GM18498 (cell line): ENCODE data around the gene CELF4.

Experiments used
- ATAC-seq: cut with Tn5 transposase; IDR thresholded peaks from one replicate; pipeline ENCODE4 v1.9.1; 2021; ENCODE audit warnings: mild to moderate bottlenecking, moderate library complexity; ENCODE audit not compliant: unreplicated experiment

Gene CELF4

DNA sequence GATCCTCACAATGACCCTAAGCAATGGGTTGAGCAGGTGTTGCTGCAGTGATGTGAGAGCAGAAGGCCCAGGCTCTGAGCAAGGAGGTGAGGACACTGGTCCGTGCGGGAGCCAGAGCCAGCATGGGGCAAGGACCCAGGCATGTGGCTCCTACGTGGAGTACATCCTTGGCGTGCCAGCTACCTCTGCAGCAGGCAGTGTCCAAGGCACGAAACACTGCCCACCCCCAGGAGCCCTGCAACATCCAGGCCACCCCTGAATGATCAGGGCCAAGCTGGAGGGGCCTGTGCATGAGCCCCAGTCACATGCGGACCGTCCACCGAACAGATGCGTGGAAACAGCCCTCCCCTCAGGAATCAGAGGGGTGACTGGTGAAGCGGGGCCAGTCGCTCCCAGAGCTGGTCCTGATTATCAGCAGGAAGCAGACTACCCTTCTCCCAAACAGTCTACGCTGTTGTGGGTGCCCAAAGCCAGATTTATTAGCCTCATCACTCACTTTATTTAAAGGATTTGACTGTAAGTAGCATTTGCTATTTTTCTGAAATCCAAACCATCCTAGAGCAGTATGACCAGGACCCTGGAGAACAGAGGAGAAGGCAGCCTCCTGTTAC, 16.8 kb downstream of the CELF4 start:
- ATAC-seq: no peak

DNA sequence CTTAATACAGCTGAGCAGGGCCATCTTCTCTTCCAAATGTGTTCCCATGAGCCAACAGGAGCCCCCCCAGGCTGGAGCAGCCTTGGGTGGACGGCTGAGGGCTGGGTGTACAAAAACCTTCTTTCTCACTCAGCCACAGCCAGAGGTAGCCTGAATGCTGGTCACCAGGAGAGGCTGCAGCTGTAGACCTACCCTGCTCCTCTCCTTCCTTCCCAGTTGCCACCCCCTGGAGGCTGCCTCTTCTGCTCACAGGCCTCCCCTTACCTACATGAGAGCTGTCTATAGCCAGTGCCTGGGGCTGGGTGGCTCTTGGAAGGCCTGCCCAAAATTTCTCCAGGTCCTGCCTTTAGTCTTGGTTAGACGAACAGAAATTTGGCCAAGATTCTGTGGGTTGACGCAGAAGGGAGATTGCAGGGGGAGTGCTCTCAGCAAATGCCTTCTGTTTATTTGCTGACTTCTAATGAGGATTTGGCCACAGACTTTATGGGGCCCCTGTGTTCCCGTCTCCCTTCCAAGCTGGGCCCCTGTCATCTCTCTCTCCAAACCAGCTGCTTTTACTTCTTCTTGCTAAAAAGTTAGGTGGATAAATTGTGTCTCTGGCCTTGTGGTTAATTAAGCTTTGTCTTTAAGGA, 18.3 kb downstream of the CELF4 start:
- ATAC-seq: no peak

DNA sequence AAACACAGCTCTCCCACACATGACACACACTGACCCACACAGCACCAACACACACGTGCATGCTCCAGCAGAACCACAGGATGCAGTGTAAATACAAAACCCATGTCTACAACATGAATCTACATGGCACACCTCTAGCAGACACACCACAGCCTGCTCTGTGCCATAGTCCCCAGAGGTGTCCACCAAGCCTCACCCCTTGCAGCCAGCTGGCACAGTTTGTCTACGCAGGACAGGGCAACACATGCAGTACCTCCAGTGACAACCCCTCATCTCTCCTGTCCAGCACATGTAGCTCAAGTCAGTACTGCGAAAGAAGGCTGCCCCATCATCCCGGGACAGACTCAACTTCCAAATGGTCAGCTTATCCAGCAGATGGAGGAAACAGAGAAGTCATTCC, 18.9 kb downstream of the CELF4 start:
- no peak for ATAC-seq

DNA sequence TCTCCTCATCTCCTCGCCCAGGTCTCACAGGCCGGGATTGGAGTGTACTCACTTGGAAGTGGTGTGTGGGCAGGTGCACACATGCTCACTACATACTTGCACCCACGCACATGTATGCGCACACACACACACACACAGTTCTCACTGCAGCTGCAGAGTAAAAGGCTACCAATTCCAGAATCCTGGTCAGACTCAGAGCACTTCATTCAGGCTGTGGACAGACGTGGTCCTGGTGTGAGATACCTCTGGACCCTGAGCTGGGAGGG, 19.4 kb downstream of the CELF4 start:
- no peak for ATAC-seq

DNA sequence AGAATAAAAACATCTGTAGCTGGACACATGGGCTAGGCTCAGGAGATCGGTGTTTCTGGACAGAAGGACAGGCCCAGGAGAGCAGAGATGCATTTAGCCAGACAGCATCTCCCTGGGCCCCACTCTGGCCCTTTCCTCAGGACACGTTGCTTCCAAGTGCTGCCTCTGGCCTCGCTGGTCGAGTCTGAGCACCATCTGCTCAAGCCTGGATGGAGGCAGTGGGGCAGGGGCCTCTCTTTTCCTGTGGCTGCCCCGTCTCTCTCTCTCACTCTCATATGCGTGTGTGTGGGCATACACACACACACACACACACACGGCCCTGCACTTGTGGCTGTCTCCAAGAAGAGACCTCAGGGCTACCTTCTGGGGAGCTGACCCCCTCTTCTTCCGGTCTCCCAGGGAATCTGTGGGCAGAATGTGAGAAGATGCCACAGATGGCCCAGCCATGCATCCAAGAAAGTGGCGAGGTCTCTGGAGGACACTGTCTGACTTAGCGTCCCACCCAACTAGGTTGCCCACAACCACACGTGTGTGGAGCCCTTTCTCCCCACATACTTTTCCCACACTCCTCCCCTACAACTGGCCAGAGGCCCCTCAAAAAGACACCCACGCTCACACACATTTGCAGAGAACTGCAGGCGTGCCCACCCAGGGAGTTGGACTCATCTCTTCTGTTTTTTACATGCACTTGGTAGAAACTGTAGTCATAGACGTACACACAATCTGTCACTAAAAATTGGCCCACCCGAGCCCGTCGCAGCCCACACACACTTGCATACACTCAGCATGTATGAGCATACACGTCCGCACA, 19.9 kb downstream of the CELF4 start:
- ATAC-seq: no peak

DNA sequence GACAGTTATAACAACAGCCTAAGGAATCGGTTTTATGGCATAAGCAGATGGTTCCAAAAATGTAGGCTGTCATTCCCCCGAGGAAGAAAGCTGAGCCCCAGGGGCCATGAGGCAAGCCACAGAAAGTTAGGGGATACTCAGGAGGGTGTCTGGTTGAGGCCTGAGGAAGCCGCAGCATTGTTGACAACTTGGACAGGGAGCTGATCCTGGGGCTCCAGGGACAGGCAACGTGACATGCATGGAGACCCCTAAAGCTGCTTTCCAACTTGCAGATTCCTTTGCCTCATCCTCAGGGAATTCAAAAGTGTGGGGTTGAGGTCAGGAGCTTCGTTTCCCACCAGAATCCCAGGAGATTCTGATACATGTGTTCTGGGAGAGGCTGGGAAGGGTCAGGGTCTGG, 20.9 kb downstream of the CELF4 start:
- ATAC-seq: no peak

DNA sequence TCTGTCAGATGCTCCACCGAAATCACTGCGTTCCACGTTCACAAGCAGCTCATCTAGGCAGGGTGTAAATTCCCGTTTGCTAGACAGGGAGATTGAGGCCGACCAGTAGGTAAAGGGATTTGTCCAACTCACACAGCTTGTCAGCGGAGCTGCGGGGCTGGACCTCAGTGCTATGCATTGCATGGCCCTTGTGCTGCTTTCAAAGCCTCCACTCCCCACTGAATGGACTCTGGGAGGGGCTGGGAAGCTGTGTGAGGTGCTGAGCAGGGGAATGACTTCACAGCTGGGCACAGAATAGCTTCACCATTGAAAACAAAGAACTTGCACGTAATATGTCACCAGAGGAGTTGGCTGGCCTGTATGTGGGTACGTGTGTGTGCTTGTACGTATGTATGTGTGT, 21.4 kb downstream of the CELF4 start:
- ATAC-seq: no peak

DNA sequence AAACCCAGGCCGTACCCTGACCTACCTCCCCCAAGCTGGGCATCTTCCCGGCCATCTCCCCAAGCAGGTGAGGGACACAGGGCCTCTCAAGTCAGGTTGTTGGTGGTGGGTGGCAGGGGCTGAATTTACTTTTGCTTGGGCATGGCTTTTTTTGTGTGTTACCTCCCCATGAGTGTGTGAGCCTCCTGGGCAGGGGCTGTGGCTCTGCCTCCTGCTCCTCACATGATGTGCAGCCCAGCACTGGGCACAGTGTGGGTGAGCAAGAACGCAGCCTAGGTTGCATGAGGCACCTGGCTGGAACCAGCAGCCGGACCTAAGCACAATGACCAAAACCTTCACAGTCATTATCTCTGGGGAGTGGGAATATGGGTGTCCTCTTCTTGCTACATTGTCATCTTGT, 22.3 kb downstream of the CELF4 start:
- no peak for ATAC-seq

DNA sequence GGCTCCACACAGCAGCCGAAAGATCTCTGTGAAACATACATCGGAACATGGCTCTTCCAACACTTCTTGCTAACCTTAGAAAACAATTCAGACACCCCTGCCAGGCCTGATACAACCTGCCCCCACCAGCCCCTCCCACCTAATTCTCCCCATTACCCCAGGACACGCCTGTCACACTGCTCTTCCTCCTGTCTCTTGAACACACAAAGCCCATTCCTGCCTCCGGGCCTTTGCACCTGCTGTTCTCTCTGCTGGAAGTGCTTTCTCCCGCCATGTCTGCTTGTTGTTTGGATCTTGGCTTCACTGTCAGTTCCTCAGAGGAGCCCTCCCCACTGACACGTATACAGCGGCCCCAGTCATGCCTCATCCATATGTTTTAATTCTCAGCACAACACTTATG, 24.1 kb downstream of the CELF4 start:
- ATAC-seq: no peak

DNA sequence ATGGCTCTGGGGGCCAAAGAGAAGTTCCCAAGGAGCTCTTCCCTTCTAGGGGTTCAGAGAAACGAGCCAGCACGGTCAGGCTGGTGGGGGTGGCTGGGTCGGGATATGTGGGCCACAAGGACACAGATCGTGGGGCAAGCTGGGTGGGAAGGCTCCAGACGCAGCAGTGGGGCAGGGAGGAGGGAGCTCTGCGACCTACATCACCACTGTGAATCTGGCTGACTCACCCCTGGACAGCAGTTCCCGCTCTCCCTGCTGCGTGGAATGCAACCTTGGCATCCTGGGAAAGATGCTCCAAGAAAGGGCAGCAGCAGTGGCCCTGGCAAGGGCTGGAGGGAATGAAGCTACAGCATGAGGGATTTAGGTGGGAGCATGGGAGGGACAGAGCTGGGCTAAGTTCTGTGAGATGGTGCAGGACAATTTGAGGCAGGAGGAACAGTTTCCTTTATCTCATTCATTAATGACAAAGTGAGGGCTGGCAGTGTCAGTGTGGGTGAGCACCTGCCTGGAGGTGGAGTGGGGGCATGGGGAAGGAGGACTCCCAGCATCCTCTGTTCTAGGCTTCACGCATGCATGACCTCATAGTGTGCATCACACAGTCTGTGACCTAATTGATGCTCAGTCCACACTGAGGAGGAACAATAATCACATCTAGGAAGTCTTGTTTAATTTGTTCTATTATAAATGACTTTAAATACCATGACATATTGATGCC, 25.0 kb downstream of the CELF4 start:
- ATAC-seq: no peak

DNA sequence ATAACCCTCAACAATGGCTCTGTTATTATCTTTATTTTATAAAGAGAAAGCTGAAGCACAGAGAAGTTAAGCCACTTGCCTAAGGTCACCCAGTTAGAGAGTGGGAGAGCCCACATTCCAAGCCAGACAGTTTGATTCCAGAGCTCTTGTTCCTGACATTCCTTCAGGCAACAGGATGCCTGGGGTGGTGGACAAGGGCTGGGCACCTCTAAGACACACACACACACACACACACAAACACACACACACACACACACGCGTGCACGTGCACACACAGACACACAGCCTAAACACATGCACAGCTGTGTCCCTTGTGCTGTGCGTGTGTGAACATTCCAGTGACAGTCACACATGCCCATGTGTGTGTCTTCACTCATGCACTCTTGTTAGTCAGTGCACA, 26.4 kb downstream of the CELF4 start:
- ATAC-seq: no peak

DNA sequence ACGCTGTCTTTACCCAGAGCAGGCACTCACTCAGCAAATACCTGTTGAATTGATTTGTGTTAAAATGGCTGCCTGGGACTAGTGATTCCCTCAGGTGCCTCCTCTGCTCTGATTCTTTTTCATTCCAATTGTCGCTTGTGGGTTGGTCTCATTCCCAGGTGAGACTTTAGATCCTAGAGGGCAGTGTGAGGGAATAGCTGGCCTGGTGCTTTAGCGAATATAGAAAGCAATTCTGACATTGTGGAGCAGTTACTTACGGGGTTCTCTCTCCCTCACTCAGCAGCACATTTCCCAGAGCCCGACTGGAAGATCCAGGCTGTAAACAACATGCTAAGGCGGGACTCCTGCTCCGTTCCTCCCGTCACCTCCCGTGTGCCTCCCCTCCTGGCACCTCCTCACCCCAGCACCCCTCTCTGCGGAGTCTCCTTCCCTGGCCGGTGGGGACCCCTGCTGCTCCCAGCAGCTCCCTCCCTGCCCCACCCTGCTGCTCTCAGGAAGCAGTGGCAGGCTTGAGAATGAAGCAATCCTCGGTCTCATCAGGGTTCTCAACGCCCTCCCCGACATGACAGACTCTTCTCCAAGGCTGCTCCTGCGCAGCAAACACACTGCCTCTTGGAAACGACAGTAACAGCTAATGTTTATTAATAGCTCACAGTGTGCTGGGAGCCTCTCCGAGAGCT, 26.9 kb downstream of the CELF4 start:
- no peak for ATAC-seq

DNA sequence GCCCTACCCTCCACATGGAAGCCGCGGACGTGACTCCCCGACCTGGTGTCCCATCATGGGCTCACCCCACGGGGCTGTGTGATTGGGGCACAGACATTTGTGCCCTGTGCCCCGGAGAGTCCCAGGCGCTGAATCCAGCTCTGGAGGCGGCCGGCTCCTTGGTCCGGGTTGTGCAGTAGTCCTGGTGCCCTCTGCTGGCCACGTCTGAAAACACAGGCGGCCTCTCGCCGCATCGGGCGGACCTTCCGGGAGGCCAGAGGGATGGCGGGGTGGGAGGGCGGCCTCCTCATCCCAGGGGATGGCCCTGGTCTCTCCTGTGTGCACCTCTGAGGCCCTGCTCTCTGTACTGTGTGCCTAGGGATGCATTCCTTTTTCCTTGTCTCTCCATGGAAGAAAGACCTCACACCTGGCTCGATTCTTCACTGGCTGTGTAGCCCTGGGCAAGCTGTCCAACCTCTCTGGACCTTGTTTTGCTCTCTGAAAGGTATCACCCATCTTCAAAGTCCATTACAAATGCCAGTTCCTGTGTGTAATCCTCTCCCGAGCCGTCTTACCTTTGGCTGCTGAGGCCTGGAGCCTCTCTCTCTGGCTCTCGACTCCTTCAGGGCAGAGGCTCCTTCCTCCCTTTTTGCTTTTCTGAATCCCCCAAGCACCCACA, 27.6 kb downstream of the CELF4 start:
- ATAC-seq: peak; percentile 91

DNA sequence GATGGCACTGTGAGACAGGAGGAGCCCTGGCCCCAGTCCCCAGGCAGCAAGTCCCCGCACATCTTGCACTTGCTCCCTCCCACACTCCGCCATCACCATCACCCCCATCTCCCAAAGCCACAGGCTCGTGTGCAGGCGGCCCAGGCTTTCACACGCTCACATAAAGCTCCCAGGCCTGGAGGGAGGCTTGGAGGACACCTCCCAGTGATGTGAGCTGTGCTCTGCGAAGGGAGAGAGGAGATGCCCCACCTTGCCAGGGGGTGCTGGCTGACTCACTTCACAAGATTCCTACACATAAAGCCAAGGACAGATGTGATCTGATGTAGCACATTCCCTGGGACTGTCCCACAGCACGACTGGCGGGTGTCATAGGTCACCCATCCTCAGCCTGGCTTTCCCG, 28.9 kb downstream of the CELF4 start:
- no peak for ATAC-seq

DNA sequence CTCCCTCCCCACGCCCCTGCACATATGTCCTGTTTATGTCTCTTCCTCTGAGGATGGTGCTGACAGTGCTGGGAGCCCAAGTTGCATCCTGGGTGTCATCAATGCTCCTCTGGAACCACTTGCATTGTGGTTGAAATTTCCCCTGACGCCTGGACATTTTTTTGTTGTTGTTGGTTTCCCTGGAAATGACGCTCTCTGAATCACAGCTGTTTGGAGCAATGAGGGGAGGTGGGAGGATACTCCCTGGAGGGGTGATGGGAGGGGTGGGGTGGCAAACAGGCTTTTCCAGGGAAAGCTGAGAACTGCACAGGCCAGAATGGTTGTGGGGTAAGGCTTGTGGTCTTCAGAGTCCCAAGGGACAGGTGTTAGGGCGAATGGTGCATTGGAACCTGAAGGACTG, 29.6 kb downstream of the CELF4 start:
- ATAC-seq: no peak

DNA sequence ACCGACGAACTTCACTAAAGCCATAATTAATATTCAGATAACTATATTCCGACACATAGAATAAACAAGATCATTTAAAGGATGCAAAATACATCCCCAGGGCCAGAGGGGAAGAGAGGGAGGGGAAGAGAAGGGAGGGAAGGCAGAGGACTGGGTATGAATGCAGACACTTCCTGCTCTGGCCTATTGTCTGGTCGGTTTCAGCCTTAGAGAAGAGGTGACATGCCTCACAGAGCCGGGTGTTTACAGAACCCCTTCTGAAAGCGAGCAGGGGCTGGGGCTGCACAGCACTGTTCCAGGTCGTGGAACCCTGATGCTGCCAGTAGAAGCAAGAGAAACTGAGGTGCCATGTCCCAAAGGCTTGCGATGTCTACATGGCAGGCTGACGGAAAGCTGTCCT, 31.0 kb downstream of the CELF4 start:
- ATAC-seq: no peak

DNA sequence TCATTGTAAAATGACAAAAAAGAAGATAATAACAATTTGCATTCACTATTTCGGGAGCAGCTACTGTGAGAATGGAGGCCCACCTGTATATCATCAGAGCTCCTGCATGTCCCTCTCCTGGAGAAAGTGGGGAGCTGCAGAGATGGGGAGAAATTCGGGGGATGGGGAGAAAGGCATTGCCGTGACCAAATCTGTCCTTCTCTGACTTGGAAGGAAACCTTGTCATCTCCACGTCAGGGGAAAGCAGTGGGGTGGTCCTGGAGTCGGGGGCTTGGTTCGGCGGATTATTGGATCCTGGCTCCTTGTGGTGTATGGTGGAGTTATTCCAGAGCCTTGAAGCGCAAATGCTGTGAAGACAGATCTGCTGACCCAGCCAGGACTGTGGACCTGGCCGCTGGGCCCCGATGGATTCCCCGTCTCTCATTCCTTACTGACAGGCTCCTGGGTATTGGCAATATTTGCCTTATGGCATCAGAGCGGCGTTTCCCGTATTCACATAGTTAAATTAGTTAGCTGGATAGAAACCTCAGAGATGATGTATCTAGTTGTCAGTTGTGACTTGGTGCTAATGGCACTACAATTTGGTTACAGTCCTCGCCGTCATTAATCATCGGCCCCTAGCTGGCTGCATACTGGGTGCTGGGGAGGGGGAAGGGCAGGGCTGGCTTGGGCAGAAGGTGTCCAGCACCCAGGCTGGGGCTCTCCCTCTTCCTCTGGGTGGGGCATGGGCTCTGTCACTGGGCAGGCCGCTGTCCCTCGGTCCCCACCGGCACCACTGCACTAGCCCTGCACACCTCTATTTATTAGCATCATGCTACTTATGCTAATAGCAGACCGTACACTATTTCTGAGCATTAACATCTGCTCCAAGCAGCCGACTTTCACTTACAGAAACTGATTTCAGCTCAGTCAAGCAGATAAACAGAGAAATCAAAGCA, 31.7 kb downstream of the CELF4 start:
- no peak for ATAC-seq

DNA sequence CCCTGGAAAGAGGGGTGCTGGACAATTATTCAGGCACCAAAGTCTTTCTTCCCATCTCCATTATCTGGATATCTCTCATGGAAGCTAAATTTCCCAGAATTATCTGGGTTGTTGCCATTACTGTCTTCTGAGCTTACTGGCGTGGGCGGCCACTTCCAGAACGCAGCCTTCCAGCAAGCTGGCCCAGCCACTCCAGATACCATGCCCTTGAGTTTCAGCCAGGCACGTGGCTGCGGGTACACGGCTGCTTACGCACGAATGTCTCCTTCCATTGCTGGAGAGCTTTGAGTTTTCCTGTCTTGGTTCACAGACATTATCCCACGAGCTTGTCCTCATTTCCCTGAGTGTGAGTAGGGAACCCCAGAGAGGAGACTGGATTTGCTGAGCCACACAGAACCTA, 32.7 kb downstream of the CELF4 start:
- ATAC-seq: no peak

DNA sequence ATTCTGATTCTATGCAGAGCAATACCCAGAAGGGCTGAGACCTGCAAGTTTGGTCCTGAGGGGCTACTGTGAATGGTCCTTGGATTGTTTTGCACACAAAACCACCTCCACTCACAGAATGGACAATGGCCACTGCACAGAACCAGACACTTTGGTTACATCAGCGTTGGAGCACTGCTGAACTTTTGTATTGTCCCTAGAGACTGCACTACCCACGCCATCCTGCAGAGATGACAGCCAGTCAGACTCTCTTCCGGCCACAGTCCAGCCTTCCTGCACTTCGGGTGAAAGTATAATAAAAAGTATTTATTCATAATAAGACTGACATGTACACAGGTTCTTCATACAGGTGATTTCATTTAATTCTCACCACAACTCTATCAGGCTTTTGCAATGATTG, 35.7 kb downstream of the CELF4 start:
- ATAC-seq: peak; percentile 83

DNA sequence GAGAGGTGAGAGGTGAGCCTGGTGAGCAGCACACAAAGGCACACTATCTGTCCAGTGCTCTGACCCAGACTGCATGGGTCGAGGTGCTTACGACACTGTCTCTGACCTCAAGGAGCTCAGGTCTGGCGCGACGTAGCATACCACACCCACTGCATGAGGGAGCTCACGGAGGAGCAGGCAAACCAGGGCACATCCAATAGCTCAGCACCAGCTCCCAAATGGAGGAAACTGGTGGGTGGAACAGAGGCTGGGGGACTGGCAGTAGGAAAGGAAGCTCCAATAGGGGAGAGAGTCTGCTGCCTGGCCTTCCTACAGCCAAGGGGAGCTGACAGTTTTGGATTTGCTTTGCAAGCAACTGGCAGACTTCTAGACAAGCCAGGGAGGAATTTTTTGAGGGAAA, 36.3 kb downstream of the CELF4 start:
- no peak for ATAC-seq
